Vein endothelial cell (primary cell): ENCODE data around the gene COPS6. TPM values are rescaled to one million over a fixed set of nuclear protein-coding genes. Genes with fewer than 3 reads are reported as not detected.

Experiments used
- small RNA-seq: library from RNA; depleted of rRNA; stranded (forward); fragments of <200 nt; gene quantifications from one replicate; pipeline ENCODE3, GENCODE V24; 2012
- total RNA-seq: library from RNA; depleted of rRNA; stranded (reverse); fragments of >200 nt; gene quantifications from 2 replicates; pipeline ENCODE4 v1.2.3, GENCODE V29; 2012

Gene COPS6
- total RNA-seq, result 84.9 and 85.6 TPM in 2 replicates

GRCh38 chr7:100088621-100089457 lies at the start of gene COPS6:
COPS6 (plus strand) TSS chr7:100088969; CDS start chr7:100088991, 22 bp downstream.

GRCh38 chr7:100049441-100050291 lies 39.1 kb upstream of the COPS6 start, which contains the start of gene ZSCAN21:
ZSCAN21 (plus strand) TSS chr7:100049774; CDS start chr7:100057007, 7,233 bp downstream.

GRCh38 chr7:100081535-100082102 lies 7.2 kb upstream of the COPS6 start, which contains the start of gene ZNF3:
ZNF3 (minus strand) TSS chr7:100081723; CDS start chr7:100077357, 4,366 bp downstream.

GRCh38 chr7:100101016-100101862 lies 12.5 kb downstream of the COPS6 start, which contains the start of the genes AP4M1 and MCM7:
AP4M1 (plus strand) TSS chr7:100101643; CDS start chr7:100101715, 72 bp downstream.
MCM7 (minus strand) TSS chr7:100101397; CDS start chr7:100101294, 103 bp downstream.

GRCh38 chr7:100119072-100119969 lies 30.6 kb downstream of the COPS6 start, which contains the start of the genes CNPY4 and TAF6:
CNPY4 (plus strand) TSS chr7:100119634; CDS start chr7:100119745, 111 bp downstream.
TAF6 (minus strand) TSS chr7:100119358; CDS start chr7:100114209, 5,149 bp downstream.

GRCh38 chr7:100126931-100127865 lies 38.4 kb downstream of the COPS6 start, which contains the start of gene MBLAC1:
MBLAC1 (plus strand) TSS chr7:100126967; CDS start chr7:100127396, 429 bp downstream.

Small RNAs within 50 kb of the gene (small RNA-seq; reads per million reads assigned to genes)
- gene MIR106B, result 3,809 reads per million, percentile 100 among the genes with 10 or more reads in this experiment
- gene MIR25, result 1,068 reads per million, percentile 100 among the genes with 10 or more reads in this experiment
- gene MIR93, result 4,300 reads per million, percentile 100 among the genes with 10 or more reads in this experiment

Other genes starting within 250 kb of the COPS6 start
- gene OR2AE1, start 211.9 kb upstream of the COPS6 start, total RNA-seq, result 0.57 TPM in 1 of 2 replicates, not detected in the other
- gene TRIM4, start 169.4 kb upstream of the COPS6 start, total RNA-seq, result 19.8 and 22.2 TPM in 2 replicates
- 0.19 TPM in 1 of 2 replicates, not detected in the other for gene GJC3, start 159.3 kb upstream of the COPS6 start, total RNA-seq
- not detected in 2 replicates for gene AZGP1, start 112.9 kb upstream of the COPS6 start, total RNA-seq
- gene ZKSCAN1, start 73.4 kb upstream of the COPS6 start, total RNA-seq, result 44.1 and 45.1 TPM in 2 replicates
- 6.9 and 9.1 TPM in 2 replicates for gene ZSCAN21, start 39.2 kb upstream of the COPS6 start, total RNA-seq
- gene ZNF3, start 7.2 kb upstream of the COPS6 start, total RNA-seq, result 38.5 and 46.6 TPM in 2 replicates
- gene MCM7, start 12.4 kb downstream of the COPS6 start, total RNA-seq, result 70.6 and 98.1 TPM in 2 replicates
- gene AP4M1, start 12.7 kb downstream of the COPS6 start, total RNA-seq, result 20.8 and 21.2 TPM in 2 replicates
- gene TAF6, start 30.4 kb downstream of the COPS6 start, total RNA-seq, result 39.1 and 41.2 TPM in 2 replicates
- 28.1 and 28.4 TPM in 2 replicates for gene CNPY4, start 30.7 kb downstream of the COPS6 start, total RNA-seq
- 2.0 and 2.9 TPM in 2 replicates for gene MBLAC1, start 38.0 kb downstream of the COPS6 start, total RNA-seq
- 91.1 and 93.3 TPM in 2 replicates for gene LAMTOR4, start 59.9 kb downstream of the COPS6 start, total RNA-seq
- 9.7 and 15.7 TPM in 2 replicates for gene TRAPPC14, start 69.8 kb downstream of the COPS6 start, total RNA-seq
- gene GAL3ST4, start 79.6 kb downstream of the COPS6 start, total RNA-seq, result 0.96 and 0.98 TPM in 2 replicates
- gene GPC2, start 88.4 kb downstream of the COPS6 start, total RNA-seq, result 5.3 and 6.5 TPM in 2 replicates
- 0.48 and 2.0 TPM in 2 replicates for gene STAG3, start 88.9 kb downstream of the COPS6 start, total RNA-seq
- not detected in 2 replicates for gene PVRIG, start 131.0 kb downstream of the COPS6 start, total RNA-seq
- gene SPDYE3, start 218.7 kb downstream of the COPS6 start, total RNA-seq, result not detected in 2 replicates